Memory B cell (primary cell): Measurements from ENCODE around the gene HPS1.

Experiments used
- ATAC-seq: fragments of 150-1000 bp; cut with Tn5 transposase; 2 replicates; pipeline ENCODE4 v1.10.0; 2021; ENCODE audit warnings: low read depth, mild to moderate bottlenecking, moderate library complexity
- DNase-seq, 2 donors: peaks; one replicate each; pipeline ENCODE4 v3.0.0; 2022; ENCODE audit warnings: low spot score in 2 of 2
- H3K27ac Mint-ChIP-seq: one replicate; pipeline ENCODE4 v1.8.0; 2022; ENCODE audit warnings: mild to moderate bottlenecking, moderate library complexity, mixed read lengths
- H3K27me3 Mint-ChIP-seq: one replicate; pipeline ENCODE4 v1.8.0; 2022; ENCODE audit warnings: mixed read lengths
- H3K36me3 Mint-ChIP-seq: one replicate; pipeline ENCODE4 v1.8.0; 2022; ENCODE audit warnings: mild to moderate bottlenecking, mixed read lengths
- H3K4me1 Mint-ChIP-seq: one replicate; pipeline ENCODE4 v1.8.0; 2022; ENCODE audit warnings: mixed read lengths
- H3K4me3 Mint-ChIP-seq: one replicate; pipeline ENCODE4 v1.8.0; 2022; ENCODE audit warnings: mild to moderate bottlenecking, moderate library complexity, mixed read lengths
- H3K9me3 Mint-ChIP-seq: one replicate; pipeline ENCODE4 v1.8.0; 2022; ENCODE audit warnings: mixed read lengths

The HPS1 gene

DNA sequence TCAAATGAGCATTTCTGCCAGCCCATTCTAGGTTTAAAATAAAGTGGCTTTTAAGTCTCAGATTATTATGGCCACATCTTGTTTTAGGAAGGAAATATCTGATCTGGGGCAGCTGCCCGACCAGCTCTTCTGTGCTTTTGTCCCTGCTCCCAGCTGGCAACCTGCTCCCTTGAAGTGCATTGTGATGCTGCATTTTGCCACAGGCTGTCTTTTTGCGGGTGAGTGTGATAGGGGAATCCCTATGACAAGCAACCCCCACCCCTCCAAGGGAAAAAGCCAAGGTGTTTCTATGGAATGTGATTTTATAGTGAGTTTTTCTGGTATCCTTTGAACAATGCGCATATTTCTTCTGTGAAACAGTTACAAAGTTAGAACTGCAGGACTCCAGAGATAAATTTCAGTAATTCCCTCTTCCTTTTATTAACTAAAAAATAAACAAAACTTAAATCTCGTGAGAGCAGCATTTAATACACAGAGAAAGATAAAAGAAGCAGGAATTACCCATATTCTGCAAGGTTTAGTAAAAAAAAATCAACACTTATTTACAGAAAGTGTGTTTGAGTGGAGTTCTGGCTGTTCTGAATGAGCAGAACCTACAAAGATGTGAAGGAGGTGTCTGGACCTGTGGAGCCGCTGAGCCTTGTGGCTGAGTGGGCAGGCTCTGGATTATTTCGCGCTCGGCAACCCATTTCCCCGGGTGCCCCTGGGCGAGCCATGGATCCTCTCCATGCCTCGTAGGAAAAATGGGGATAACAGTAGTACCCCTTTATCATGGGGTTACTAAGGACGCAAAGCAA lies 10.1 kb upstream of the HPS1 start:
- Mint-ChIP-seq H3K36me3 (no peaks in the 10 kb centered on the region), H3K9me3 (no peaks in the 10 kb centered on the region), H3K27ac (no peak overlapping the region), H3K4me1 (peaks cover 2% of the 10 kb centered on the region), H3K27me3 (peaks cover 12% of the 10 kb centered on the region), H3K4me3 (no peak overlapping the region)
- no peak for DNase-seq
- ATAC-seq = no peak

- DNase-seq (no peak), ATAC-seq (no peak)
- Mint-ChIP-seq H3K36me3 (no peaks in the 10 kb centered on the region), H3K9me3 (no peaks in the 10 kb centered on the region), H3K27ac (no peak overlapping the region), H3K4me1 (peaks cover 2% of the 10 kb centered on the region), H3K4me3 (no peak overlapping the region), H3K27me3 (peaks cover 12% of the 10 kb centered on the region)
Measured at GRCh38 chr10:98456043-98456570, 9.4 kb upstream of the HPS1 start.

GRCh38 chr10:98453729-98454128 lies 7.0 kb upstream of the HPS1 start:
- Mint-ChIP-seq H3K9me3 (no peaks in the 10 kb centered on the region), H3K4me1 (peaks cover 2% of the 10 kb centered on the region), H3K27me3 (peaks cover 8% of the 10 kb centered on the region), H3K27ac (no peak overlapping the region), H3K36me3 (no peaks in the 10 kb centered on the region), H3K4me3 (no peak overlapping the region)
- ATAC-seq (no peak), DNase-seq (no peak)

DNA sequence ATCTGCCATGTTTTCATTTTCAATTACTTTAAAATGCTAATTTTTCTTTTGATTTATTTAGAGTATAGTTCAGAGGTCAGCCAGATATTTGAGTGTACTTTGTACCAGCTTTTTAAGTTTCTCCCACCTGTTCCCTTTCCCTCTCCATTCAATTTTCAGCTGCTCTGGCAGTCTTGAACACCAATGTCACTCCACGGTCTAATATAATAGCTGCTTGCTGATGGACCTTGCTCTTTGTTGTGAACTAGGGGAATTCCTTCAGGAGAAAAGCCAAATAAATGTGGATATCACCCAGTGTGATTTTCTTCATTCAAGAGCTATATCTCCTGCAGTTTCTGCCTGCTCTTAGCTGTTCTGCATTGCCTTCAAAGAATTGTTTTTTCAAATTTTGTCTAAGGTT lies 3.9 kb upstream of the HPS1 start:
- H3K27me3 Mint-ChIP-seq = no peaks in the 10 kb centered on the region
- no peaks in the 10 kb centered on the region for H3K9me3 Mint-ChIP-seq
- H3K36me3 Mint-ChIP-seq = no peaks in the 10 kb centered on the region
- H3K4me3 Mint-ChIP-seq = no peak overlapping the region
- no peak for DNase-seq
- no peak for ATAC-seq
- peaks cover 14% of the 10 kb centered on the region for H3K4me1 Mint-ChIP-seq
- H3K27ac Mint-ChIP-seq = no peak overlapping the region

GRCh38 chr10:98449287-98449686 lies 2.6 kb upstream of the HPS1 start:
- Mint-ChIP-seq H3K9me3 (no peaks in the 10 kb centered on the region), H3K27ac (no peak overlapping the region), H3K36me3 (peaks cover 7% of the 10 kb centered on the region), H3K4me3 (no peak overlapping the region), H3K4me1 (peaks cover 27% of the 10 kb centered on the region), H3K27me3 (no peaks in the 10 kb centered on the region)
- DNase-seq = no peak
- no peak for ATAC-seq

- Mint-ChIP-seq H3K27ac (peak overlapping the region; percentile 97), H3K4me1 (peaks cover 35% of the 10 kb centered on the region), H3K4me3 (peak overlapping the region; percentile 91), H3K27me3 (no peaks in the 10 kb centered on the region), H3K9me3 (no peaks in the 10 kb centered on the region), H3K36me3 (peaks cover 24% of the 10 kb centered on the region)
- ATAC-seq = peak; percentile 16
- peak in 1 of 2 donors; percentile 61 for DNase-seq
Measured at GRCh38 chr10:98446151-98446660, 529 bp downstream of the HPS1 start.

- no peaks in the 10 kb centered on the region for H3K27me3 Mint-ChIP-seq
- H3K36me3 Mint-ChIP-seq = peaks cover 27% of the 10 kb centered on the region
- H3K9me3 Mint-ChIP-seq = no peaks in the 10 kb centered on the region
- H3K27ac Mint-ChIP-seq = peak overlapping the region; percentile 97
- ATAC-seq (no peak), DNase-seq (no peak)
- peak overlapping the region; percentile 91 for H3K4me3 Mint-ChIP-seq
- H3K4me1 Mint-ChIP-seq = peaks cover 35% of the 10 kb centered on the region
Measured at GRCh38 chr10:98445200-98445812, 1.4 kb downstream of the HPS1 start.

DNA sequence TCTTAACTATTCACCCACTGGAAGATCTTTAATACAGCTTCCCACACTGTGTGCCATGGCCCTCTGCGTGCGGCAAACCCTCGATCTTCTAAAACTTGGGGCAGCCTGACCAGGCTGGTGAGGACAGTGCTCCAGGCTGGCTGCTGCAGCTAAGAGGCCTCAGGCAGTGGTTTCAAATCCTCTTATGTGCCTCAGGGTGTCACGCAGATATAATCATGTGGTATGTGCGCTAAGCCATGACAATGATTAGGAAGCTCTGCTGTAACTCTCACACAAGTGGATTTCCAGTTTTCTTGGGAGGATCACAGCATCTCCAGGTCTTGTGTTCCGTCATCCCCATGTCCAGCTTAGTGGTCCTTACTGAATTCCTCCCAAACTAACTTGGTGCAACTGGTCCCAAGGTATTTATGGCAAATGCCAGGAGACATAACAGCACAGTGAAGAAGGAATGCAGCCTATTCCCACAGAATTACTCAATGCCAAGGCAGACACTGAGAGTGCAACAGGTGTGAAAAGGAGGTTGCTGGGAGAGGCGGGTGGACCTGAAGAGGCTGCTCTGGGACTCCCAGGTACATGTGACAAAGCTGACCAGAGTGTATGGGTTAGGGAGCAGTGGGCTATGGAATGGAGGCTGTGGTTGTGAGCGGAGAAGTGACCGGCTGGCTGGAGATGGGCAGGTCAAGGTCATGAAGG lies 2.3 kb downstream of the HPS1 start:
- H3K9me3 Mint-ChIP-seq = no peaks in the 10 kb centered on the region
- H3K4me3 Mint-ChIP-seq = peak overlapping the region; percentile 58
- H3K36me3 Mint-ChIP-seq = peaks cover 33% of the 10 kb centered on the region
- peak in 1 of 2 donors; percentile 11 for DNase-seq
- peak; percentile 23 for ATAC-seq
- no peaks in the 10 kb centered on the region for H3K27me3 Mint-ChIP-seq
- peak overlapping the region; percentile 97 for H3K27ac Mint-ChIP-seq
- peaks cover 35% of the 10 kb centered on the region for H3K4me1 Mint-ChIP-seq

- Mint-ChIP-seq H3K27me3 (no peaks in the 10 kb centered on the region), H3K4me3 (no peak overlapping the region), H3K4me1 (peaks cover 11% of the 10 kb centered on the region), H3K9me3 (no peaks in the 10 kb centered on the region), H3K27ac (no peak overlapping the region), H3K36me3 (peaks cover 65% of the 10 kb centered on the region)
- no peak for DNase-seq
- ATAC-seq = no peak
Measured at GRCh38 chr10:98438715-98439114, 8.0 kb downstream of the HPS1 start.

DNA sequence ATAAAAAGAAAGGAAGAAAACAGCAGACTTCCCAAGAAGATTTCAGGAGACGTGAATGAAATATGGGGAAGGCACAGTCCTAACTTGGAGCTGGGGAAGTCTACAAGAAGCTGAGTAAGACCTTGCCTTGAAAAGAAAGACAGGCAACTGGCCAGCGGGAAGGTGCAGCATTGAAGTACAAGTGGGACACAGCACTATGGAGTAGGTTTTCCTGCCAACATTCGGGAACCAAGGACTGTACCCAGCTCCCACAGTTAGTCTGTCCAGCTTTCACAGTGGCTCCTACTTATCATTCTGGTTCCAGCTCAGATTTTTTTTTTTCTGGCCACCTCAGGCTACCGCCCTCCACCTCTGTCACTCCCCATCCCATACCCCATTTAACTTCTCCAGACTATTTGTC lies 10.0 kb downstream of the HPS1 start:
- Mint-ChIP-seq H3K9me3 (peaks cover 2% of the 10 kb centered on the region), H3K27ac (no peak overlapping the region), H3K36me3 (peaks cover 66% of the 10 kb centered on the region), H3K4me3 (no peak overlapping the region), H3K27me3 (no peaks in the 10 kb centered on the region), H3K4me1 (peaks cover 5% of the 10 kb centered on the region)
- ATAC-seq (no peak), DNase-seq (no peak)

GRCh38 chr10:98435178-98435577 lies 11.6 kb downstream of the HPS1 start:
- H3K27me3 Mint-ChIP-seq = no peaks in the 10 kb centered on the region
- H3K36me3 Mint-ChIP-seq = peaks cover 69% of the 10 kb centered on the region
- ATAC-seq (no peak), DNase-seq (no peak)
- no peak overlapping the region for H3K4me3 Mint-ChIP-seq
- H3K27ac Mint-ChIP-seq = no peak overlapping the region
- peaks cover 2% of the 10 kb centered on the region for H3K9me3 Mint-ChIP-seq
- H3K4me1 Mint-ChIP-seq = peaks cover 3% of the 10 kb centered on the region

DNA sequence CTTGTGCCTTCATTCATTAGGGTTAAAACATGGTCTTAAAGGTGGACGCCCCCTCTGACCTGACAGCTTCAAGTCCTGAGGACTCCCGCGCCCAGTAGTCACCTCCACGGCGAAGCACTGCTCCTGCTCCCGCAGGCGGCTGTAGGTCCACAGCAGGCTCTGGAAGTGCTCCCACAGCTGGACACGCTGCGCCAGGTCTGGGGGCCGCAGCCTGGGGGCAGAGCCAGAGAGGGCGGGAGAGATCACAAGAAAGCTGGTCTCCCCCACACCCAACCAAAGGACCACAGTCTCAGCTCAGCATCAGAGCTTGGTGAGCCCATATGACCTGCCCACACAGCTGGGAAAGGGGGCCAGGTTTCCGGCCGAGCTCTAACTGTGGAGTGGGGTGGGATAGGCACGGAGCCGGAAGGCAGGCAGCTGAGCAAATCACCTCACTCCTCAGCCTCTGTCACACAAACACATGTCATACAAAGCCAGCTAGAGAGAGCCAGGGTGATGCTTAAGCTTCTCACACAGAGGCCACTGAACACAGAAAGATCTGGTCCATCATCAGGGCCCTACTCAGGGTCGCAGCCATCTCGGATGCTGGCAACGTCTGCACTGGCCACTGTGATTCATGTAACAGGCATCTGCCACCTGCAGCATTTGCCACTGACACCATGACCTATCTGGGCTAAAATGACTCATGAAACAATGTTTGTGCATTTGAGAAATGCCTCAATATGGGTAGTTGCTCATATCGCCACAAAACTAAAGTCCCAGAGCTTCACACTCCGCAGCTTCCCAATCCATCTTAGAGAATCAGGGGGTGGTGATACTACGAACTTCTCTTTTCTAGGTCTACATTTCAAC lies 12.6 kb downstream of the HPS1 start:
- peaks cover 2% of the 10 kb centered on the region for H3K9me3 Mint-ChIP-seq
- no peaks in the 10 kb centered on the region for H3K27me3 Mint-ChIP-seq
- peaks cover 3% of the 10 kb centered on the region for H3K4me1 Mint-ChIP-seq
- H3K4me3 Mint-ChIP-seq = no peak overlapping the region
- H3K27ac Mint-ChIP-seq = no peak overlapping the region
- no peak for DNase-seq
- peaks cover 63% of the 10 kb centered on the region for H3K36me3 Mint-ChIP-seq
- no peak for ATAC-seq

DNA sequence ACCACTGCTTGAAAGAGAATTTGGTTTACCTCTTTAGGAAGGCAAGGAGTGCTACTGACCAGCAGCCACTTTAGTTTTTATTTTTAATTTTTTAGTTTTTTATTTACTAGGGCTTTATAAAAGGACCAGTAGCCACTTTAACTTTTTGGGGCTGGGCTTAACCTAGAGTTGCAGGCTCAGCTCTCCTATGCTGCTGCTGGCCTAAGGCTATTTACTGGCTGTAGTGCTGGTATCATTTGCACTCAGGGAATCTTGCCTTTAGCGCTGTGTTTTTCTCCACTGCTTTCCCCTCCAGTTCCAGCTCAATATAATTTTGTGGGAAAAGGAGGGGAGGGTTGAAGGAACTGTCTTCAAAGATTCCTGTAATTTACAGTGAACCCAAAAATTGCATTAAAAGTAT lies 13.4 kb downstream of the HPS1 start:
- H3K36me3 Mint-ChIP-seq = peaks cover 57% of the 10 kb centered on the region
- H3K4me1 Mint-ChIP-seq = peaks cover under 1% of the 10 kb centered on the region
- no peak overlapping the region for H3K4me3 Mint-ChIP-seq
- H3K27me3 Mint-ChIP-seq = no peaks in the 10 kb centered on the region
- peaks cover 2% of the 10 kb centered on the region for H3K9me3 Mint-ChIP-seq
- no peak overlapping the region for H3K27ac Mint-ChIP-seq
- no peak for DNase-seq
- ATAC-seq = no peak
